SU-DHL-6 (cell line): Measurements from ENCODE around the gene PPP2R5C.

ENCODE experiments used
- EZH2phosphoT487 ChIP-seq: fragments of 200-600 bp; sonication (generic), shearing (Covaris generic); conservative IDR thresholded peaks from 2 replicates; pipeline ENCODE4 v1.6.1; 2018; ENCODE audit warnings: mild to moderate bottlenecking, antibody characterized with exemption, low read length, moderate library complexity, mixed read lengths
- TF ChIP-seq, protein P1 (sequence below): fragments of 200-600 bp; sonication (generic); IDR thresholded peaks from one replicate; pipeline ENCODE4 v1.5.1; 2017; ENCODE audit warnings: antibody characterized with exemption, mild to moderate bottlenecking, low read length, moderate library complexity; ENCODE audit not compliant: insufficient read depth, poor library complexity, severe bottlenecking

DNA sequence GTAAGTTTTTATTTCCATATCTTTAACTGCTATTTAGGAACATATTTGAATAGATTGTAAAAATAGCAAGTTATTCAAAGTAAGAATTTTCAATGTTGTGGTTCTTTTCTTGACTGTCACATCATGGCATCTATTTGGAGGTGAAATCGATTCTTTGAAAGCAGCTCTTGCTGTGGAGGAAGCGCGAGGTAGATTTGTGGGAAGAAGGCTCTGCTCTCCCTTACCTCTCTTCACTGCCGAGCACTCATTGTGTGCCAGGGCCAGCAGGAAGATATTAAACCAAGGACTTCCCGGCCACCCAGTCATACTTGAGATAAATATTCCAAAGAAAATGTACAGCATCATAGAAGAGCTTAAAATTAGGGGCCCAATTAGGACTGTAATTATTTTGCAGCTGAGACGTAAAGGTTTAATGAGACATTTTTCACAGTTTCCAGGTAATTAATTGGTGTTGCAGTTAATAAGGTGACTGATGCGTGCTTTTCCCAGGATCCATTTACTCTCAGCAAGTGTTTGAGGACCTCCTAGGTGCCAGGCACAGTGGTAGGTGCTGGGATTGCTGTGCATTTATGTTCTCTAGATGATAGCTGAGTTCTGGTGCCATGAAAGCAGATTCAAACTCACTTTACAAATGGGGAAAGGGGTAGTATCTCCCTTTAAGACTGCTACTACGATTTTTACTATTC lies 113.7 kb downstream of the PPP2R5C start:
- TF ChIP-seq, protein P1, sequence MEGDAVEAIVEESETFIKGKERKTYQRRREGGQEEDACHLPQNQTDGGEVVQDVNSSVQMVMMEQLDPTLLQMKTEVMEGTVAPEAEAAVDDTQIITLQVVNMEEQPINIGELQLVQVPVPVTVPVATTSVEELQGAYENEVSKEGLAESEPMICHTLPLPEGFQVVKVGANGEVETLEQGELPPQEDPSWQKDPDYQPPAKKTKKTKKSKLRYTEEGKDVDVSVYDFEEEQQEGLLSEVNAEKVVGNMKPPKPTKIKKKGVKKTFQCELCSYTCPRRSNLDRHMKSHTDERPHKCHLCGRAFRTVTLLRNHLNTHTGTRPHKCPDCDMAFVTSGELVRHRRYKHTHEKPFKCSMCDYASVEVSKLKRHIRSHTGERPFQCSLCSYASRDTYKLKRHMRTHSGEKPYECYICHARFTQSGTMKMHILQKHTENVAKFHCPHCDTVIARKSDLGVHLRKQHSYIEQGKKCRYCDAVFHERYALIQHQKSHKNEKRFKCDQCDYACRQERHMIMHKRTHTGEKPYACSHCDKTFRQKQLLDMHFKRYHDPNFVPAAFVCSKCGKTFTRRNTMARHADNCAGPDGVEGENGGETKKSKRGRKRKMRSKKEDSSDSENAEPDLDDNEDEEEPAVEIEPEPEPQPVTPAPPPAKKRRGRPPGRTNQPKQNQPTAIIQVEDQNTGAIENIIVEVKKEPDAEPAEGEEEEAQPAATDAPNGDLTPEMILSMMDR, result no peak
- TF ChIP-seq EZH2phosphoT487, result no peak
